COLO829 (cell line): ENCODE data around the gene AURKAIP1.
"Not testable (repeated sequence)": the region's sequence is repeated elsewhere in the genome, so short reads cannot be mapped to it uniquely, and the experiment has no call there.

Source experiments
- DNase-seq: peaks from one replicate; pipeline ENCODE4 v3.0.0; 2012; ENCODE audit warnings: low spot score

Gene AURKAIP1

DNA sequence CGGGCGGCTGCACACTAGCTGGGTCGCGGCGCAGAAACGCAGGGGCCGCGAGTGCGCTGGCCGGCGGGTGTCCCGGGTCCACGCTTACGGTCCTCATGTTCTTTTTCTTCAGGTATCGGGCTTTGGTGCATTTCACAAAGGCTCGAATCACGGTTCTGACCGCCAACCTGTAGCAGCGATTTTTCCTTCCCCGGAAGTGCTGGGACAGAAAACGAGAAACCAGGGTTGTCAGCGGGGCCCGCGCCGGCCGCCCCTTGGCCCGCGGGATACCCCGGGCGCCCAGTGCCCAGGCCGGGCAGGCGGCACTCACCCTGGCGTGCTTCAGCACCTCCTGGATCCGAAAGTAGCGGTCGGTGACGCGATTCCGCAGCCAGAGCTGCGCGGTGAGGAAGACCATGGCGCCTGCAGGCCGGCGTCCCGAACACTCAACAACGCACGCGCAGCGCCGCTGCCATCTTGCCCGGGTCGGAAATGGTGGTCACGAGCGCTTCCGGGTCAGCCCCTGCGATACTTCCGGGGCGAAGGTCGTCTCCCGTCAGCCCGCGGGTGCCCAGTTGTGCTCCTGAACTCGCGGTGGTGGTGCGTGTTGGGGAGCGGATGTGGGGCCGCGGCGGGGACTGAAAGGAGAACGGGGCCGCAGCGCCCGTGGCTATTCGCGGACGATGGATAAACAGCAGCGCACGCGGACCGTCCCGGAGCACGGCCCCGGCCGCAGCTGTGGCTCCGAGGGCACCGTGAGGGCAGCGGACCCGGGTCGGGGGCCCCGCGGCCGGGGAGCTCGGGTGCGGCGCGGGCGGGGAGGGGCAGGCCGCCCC lies 32.0 kb upstream of the AURKAIP1 start, which contains the start of gene MRPL20:
MRPL20 (minus strand) TSS at position 473 of the 815 bp plus-strand sequence; CDS start at position 397, 76 bp downstream.
- DNase-seq, result peak; percentile 86

DNA sequence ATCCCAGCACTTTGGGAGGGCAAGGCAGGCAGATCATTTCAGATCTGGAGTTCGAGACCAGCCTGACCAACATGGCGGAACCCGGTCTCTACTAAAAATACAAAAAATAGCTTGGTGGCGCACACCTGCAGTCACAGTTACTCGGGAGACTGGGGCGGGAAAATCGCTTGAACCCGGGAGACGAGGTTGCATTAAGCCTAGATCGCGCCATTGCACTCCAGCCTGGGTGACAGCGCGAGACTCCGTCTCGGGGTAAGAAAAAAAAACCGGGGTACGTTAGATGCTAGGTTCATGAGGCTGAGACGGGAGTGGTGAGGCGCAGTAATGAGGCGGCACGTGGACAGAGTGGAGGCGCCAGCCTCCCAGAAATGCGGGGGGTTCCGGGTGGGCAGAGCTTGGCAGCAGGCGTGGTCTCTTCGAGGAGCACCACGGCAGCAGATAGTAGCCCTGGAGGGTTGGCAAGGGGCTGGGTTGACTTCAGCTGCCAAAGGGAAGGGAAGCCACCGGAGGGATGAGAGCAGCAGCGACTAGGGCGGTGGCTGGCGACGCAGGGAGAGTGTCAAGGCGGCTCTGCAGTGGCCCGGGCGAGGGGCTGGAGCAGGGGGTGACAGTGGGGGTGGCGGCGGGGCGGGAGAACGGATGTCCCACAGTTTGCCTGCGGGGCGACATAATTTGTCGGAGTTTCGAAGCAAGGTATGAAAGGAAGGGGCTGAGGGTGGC lies 31.3 kb upstream of the AURKAIP1 start:
- DNase-seq, result no peak

DNA sequence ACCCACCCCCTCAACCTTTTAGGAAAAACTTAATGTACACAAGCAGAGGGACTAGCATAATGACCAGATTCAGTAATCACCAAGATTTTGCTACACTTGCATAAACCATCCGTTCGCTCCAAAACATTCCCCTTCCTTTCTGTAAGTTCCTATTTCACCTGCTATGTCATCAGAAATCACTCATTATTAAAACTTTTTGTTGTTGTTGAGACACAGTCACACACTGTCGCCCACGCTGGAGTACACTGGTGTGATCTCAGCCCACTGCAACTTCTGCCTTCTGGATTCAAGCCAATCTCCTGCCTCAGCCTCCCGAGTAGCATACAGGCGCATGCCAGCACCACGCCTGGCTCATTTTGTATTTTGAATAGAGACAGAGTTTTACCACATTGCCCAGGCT lies 28.6 kb upstream of the AURKAIP1 start:
- no peak for DNase-seq

DNA sequence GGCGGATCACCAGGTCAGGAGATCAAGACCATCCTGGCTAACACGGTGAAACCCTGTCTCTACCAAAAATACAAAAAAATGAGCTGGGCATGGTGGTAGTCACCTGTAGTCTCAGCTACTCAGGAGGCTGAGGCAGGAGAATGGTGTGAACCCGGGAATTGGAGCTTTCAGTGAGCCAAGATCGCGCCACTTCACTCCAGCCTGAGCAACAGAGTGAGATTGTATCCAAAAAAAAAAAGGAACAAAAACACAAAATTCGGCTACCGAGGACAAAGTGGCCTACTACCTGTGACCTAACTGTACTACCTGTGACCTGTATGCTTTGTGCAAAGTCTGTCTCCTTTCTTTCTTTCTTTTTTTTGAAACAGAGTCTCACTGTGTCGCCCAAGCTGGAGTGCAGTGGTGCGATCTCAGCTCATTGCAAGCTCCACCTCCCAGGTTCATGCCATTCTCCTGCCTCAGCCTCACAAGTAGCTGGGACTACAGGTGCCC lies 27.9 kb upstream of the AURKAIP1 start:
- not testable (repeated sequence) for DNase-seq

DNA sequence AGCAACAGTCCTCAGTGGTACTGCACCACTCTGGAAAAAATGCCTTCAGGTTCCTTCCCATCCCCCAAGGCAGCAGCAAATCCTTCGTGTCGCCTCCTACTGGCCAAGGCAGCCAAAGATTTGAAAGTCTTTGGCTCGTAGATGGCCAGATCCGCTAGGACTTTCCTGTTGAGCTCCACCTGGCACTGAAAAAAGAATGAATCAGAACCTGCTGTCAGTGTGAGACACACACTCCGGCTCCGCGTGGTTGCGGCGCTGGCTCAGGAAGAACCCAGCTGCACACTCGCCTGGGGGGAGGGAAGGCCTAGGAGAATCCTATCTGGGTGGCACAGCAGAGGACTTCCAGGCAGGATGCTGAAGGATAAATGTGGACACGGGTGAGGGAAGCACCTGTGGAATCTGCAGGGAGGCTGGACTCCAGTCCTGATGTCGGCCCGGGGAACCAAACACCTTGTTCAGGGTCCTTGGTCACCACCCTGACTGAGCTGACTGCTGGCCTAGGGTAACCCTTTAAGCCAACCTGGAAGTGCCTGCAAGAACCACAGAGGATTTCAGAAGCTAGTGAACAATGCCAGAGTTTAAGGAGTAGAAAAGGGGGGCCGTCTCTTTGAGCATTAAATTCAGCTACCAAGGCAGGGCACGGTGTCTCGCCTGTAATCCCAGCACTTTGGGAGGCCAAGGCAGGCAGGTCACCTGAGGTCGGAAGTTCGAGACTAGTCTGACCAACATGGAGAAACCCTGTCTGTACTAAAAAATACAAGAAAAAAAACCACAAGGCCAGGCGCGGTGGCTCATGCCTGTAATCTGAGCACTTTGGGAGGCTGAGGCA lies 27.3 kb upstream of the AURKAIP1 start:
- DNase-seq, result peak; percentile 41

DNA sequence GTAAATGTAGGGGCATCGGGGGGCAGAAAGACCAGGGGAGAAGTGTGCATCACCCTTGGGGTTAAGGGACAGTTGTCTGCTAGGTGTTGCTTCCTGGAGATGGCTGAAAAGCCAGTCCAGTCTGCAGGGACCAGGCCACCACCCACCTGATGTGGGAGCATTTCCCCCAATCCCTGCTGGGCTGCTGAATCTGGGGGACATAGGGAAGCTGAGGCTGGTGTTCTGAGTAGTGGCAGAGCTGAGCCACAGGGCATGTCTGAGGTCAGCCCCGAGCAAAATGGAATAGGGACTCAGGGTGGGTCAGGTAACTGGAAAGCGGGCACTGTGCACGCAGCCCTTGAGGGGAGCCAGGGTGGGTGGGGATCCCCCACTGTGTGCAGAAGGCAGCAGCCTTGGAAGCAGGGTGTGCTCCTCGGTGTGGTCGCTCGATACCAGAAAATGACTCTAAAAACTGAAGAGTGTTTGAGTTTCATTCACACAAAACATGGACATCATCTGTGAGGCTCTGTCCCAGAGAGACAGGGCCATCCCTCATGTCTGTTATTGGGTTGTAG lies 26.5 kb upstream of the AURKAIP1 start:
- no peak for DNase-seq

DNA sequence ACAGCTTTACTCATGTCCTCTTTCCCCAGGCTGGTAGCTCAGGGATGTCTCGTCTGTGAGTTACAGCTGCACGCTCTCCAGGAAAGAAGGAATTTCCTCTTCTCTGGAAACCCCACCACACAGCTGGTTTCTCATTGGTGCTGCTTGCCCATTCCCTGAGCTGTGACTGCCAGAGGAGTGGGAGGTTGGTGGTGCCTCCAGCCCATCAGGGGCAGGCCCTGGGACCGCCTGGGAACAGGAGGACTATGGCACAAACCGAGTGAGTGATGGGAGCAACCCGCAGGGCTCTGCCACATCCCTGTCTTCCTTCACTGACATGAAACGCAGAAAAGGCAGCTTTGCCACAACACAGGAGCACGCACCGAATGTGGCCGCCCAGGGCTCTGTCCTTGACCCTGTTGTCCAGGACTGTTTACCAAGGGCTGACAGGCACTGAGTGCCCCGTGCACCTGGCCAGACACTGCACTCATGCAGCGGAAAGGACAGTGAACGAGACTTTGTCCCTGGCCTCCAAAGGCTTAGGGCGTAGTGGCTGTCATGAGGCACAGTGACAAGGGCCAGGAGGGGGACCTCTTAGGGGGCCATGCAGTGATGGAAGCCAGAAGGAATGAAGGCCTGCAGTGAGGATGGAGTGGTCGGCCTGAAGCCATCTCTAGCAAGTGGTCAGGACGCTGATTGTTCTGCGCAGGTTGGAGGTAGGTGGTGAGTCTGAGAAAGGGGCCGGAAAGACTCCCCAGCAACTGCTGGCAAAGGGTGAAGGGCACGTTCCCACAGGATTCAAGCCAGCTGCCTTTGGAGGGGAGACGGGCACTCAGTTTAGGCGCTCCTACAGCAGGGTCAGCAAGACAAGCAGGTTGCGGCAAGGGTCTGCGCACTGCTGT lies 25.8 kb upstream of the AURKAIP1 start:
- DNase-seq, result no peak

DNA sequence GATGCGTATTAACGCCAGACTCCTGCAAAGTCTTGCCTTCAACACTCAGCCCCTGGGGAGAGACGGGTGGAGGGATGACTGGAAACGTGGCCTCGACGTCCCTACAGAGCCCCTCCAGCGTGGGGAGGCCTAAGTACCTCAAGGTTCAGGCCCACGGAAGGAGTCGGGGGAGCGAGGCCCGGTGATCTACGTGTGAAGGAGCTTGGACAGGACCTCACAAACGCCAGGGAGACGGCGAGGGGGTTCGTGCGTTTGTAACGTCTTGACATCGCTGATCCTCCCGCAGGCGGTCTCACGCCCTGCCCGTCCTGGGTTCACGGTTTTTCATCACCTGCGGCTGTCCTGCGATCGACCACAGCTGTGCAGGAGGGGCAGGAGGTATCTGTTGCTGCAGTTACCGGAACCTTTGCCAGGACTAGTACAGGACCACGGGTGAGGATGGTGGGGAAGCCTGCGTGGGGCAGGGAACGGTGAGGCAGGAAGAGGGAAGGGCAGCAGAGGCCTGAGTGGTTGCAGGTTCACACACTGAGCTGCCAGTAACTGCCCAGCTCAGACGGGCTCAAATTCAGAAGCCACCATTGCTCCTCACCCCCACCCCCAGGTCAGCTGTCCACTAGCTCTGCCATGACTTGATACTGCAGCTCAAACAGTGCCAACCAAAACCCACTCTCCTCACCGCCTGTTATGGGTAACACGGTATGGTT lies 25.0 kb upstream of the AURKAIP1 start:
- DNase-seq, result no peak

DNA sequence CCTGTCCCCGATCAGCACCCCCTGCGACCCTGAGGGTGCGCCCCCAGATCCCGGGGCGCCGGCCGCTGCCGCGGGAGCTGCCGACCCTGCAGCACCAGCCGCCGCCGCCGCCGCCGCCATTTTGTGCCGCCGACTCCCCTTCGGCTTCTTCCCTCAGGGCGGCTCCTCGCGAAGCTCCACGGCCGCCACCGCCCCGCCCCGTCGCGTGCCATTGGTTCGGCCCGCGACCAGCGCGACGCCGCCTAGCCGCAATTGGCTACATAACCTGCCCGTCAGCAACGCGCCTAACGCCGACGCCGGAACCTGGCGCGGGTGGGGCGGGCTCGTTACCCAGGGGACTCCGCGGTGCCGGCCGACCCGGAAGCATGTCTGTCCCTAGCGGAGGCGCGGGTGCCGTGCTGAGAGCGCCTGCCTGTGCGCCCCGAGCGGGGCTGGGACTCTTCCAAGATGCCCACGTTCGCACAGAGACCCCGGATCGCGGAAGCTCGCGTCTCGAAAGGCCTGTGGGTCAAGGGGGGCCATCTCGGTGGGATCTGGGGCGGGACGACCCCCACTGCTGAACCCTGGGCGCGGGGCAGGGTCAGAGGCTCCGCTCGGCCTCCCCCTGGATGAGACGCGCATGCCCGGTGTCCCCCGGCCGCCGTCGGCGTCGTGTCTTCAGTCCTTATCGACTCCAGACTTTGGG lies 24.3 kb upstream of the AURKAIP1 start, which contains the start of gene CCNL2:
CCNL2 (minus strand) TSS at position 149 of the 685 bp plus-strand sequence; CDS start at position 120, 29 bp downstream.
- peak; percentile 82 for DNase-seq

DNA sequence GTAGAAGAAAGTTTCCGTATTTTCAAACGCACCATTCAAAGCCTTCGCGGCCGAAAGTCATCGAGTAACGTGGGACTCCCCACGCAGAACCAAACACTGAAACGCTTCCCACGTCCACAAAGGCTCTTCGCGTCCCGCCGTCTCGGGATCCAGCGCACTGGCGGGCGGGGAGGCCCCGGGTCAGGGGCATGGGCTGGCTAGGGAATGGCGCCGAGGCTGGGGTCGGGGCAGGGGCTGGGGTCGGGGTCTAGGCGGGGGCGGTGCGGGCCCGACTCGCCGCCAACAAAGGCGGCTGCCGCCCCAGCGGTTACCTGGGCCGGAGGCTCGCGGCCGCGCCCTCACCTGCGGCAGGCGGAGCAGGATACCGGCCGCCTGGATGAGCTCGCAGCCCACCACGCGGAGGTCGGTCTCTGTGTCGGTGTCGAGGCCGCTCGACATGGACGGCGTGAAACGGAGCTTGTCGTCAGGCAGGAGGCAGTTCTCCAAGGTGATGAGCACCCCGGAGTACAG lies 23.7 kb upstream of the AURKAIP1 start:
- no peak for DNase-seq

DNA sequence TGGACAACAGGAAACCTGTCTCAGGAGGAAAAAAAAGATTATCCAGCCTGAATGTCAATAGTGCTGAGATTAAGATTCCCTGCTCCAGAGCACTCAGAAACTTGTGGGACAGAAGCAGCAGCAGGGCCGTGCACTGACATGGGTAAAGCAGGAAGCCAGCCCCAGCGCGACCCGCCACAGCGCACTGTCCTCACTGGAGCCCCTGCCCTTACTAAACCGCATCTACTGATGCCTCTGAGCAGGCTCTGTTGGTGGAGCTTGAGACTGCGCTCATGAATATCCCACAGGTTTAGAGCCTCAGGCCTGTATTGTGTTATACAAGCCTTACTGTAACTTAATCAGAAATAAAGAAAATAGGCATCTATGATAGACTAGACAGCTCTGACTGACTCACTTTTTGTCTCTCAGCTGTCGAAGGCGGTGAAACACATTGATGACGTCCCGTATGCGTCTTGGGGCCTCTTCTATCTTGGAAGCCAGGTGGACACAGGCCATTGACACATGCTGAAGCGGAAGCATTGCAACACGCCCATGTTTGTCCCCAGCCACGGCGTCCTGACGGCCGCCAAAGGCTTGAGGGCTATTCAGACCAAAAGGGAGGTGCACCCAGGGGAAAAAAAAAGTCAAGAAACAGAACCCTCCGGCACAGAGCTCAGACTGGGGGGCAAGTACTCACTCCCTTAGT lies 23.0 kb upstream of the AURKAIP1 start:
- DNase-seq, result no peak

DNA sequence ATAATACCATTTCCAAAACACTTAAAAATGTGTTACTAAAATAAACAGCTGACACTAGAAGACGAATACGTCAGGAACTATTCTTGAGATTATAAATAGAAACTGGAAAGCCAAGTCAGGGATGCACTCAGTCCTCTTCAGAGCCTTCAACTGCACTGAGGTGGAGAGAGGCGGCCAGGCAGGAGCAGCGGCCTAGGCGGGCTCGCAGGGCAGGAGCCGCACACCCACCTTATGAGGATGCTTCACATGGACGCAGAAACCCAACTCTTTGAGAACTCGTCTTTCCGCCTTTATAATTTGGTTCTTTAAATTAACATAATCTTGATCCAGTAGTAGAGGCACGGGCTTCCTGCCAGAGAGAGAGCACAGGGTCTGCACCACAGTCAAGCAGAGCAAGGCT lies 20.2 kb upstream of the AURKAIP1 start:
- DNase-seq, result no peak

DNA sequence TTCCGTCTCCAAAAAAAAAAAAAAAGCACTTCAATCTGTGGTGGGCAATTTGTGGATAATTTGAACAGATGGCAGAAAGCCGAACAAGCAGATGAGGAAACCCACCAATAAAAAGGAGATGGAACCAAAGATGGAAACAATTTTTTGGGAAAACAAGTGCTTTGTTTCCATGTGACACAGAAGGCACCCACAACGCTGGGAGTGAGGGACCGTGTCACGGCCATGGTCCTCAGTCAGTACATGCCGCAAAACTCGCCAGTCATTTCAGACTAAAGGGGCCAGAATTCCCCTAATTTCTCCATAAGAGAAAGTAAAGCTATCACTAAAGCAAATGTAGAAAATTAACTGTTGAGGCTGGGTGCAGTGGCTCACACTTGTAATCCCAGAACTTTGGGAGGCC lies 19.1 kb upstream of the AURKAIP1 start:
- no peak for DNase-seq

DNA sequence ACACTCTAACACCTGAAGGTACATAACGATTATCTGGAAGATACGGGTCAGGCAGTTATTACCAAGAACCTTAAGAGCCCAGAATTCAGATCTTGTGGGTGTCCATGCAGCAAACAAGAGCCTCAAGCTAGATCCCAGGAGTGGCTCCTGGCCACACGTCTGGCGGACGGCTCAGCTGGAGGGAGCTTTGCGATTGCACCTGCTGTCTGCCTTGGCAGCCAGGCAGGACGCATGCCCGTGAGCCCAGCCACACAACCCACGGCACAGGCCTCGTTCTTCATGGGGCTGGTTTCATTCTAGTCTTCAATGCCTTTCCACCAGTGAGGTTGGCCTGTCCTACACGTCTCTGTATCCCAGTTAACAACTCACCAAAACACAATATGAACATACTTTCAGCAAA lies 18.4 kb upstream of the AURKAIP1 start:
- DNase-seq, result no peak

DNA sequence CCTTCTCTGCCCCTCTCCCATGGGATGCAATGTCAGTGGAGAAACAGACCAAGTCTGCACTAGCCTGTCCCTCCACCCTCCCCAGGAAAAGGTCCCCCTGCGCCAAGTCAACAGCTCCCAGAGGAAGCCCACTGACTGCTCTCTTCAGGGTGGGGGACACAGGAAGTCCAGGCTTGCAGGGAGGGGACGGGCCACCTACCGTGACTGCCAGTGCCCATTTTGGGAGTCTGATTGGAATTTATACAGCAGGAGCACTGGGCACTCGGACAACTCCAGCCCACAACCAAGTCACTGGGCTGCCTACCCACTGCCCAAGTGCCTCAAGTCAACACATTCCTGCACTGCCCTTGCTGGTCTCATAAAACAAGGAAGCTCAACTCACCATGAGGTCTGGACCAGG lies 18.0 kb upstream of the AURKAIP1 start:
- DNase-seq, result no peak

DNA sequence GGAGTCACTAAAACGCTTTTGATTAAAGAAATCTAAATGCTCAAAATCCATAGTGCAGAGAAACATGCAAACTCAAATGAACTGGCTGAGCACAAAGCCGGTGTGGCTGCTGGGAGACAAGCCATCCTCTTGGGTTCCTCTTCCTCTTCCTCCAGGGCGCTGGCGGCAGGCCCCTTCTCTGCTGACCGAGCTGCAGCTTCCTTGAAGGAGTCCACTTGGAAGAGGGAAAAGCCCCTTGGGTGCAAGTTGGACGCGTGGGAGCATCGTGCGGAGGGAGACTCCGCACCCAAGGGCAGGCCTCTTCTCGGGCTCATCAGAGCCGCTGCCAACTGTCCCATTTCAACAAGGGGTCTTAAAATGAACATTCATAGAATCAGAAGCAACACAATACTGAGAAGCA lies 16.2 kb upstream of the AURKAIP1 start:
- DNase-seq, result no peak

DNA sequence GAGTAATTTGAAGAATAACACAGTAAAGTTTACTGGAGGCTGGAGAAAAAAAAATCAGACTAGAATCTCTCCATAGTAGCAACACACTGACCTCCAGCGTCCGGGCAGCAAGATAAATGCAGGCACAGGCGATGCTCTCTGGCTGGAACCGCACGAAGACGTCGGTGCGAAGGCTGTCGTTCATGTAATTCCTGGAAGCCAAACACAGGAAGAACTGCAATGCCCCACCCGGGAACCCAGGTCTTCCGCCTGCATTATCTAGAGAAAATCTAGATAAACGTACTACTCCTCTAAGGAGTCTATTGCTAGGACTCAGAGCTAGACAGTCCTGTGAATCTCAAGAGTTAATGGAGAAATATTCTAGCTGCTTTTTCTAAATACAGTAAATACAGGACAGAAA lies 15.7 kb upstream of the AURKAIP1 start:
- no peak for DNase-seq

DNA sequence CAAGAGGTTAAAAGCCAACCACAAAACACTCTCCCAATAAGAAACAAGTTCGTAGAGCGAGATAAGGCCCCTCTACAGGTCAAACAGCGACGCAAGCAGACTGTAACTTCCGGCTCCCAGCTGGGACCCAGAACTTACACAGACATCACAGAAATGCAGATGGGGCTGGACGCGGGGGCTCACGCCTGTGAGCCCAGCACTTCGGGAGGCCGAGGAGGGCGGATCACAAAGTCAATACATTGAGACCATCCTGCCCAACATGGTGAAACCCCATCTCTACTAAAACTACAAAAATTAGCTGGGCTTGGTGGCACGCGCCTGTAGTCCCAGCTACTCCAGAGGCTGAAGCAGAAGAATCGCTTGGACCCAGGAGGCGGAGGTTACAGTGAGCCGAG lies 13.1 kb upstream of the AURKAIP1 start:
- no peak for DNase-seq
